ENCODE measurements around the gene TTC33.

TTC33 gene

DNA sequence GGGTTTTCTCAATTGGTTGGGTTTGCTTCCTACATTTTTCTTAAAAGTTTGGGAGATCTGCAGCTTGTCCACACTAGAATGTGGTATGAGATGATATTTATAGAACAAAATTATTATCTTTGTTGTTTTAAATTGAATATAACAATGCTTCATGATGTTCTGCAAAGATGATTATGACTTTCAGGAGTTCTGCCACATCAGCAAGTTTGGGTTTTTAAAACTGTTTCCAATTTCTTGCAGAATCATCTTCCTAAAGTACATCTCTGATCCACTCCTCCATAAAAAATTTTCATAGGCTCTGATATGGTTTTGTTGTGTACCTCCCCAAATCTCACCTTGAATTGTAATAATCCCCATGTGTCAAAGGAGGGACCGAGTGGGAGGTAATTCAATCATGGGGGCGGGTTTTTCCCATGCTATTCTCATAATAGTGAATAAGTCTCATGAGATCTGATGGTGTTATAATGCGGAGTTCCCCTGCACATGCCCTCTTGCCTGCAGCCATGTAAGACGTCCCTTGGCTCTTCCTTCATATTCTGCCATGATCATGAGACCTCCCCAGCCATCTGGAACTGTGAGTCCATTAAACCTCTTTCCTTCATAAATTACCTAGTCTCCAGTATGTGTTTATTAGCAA is 195.2 kb downstream of the TTC33 start:
- TF ChIP-seq FOXM1 (IDR thresholded peaks at IDR 0.05; ENCODE audit: borderline replicate concordance, low read depth) (no peak), NFIC (IDR thresholded peaks at IDR 0.05) (no peak), TAF1 (IDR thresholded peaks at IDR 0.05; ENCODE audit: low read depth) (no peak), EGR1 (IDR thresholded peaks at IDR 0.05) (no peak), RAD21 (IDR thresholded peaks at IDR 0.05; ENCODE audit: low read depth) (no peak), YY1 (IDR thresholded peaks at IDR 0.05; ENCODE audit: low read depth) (no peak), ZBTB7A (IDR thresholded peaks at IDR 0.05; ENCODE audit: low read depth) (no peak)

DNA sequence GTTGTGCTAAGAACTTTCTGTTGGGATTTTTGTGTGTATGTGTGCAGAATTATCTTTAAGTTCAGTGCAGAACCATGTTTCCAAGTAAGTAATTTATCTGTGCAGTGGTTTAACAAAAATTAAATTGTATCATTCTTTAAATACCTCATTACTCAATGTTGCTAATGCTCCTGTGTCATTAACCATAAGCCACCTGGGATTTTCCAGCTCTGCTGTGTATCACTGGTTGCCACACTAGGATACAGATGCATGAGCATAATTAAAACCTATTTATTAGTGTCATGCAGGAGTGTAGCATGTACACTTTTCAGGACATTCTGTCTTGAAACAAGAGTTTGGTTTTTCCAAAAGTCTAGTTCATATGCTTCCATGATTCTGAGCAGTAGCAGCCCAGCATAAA is 196.5 kb downstream of the TTC33 start:
- TF ChIP-seq RAD21 (IDR thresholded peaks at IDR 0.05; ENCODE audit: low read depth) (no peak), TAF1 (IDR thresholded peaks at IDR 0.05; ENCODE audit: low read depth) (no peak)

DNA sequence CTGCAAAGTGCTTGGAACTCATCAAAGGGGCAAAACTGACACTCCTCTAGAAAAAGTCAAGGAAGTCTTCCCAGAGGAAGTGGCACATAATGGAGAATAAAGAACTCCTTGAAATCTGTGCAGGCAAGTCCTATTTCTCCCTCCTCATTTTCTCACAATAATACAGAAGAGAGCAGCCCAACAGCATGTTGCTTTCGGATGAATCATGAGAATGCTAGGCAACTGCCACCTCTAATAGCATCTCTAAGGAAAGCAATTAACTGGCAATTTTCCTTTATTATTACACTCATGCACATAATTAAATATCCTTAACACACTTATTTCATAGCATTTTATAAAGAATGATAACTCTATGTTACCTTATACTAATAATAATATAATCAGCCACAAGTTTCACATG is 198.3 kb downstream of the TTC33 start:
- TF ChIP-seq, protein P1, sequence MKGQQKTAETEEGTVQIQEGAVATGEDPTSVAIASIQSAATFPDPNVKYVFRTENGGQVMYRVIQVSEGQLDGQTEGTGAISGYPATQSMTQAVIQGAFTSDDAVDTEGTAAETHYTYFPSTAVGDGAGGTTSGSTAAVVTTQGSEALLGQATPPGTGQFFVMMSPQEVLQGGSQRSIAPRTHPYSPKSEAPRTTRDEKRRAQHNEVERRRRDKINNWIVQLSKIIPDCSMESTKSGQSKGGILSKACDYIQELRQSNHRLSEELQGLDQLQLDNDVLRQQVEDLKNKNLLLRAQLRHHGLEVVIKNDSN (IDR thresholded peaks at IDR 0.05), result no peak
- TF ChIP-seq EP300 (IDR thresholded peaks at IDR 0.05; ENCODE audit: borderline replicate concordance) (no peak), TEAD4 (IDR thresholded peaks at IDR 0.05) (no peak), CREB1 (IDR thresholded peaks at IDR 0.05; ENCODE audit: low read depth) (no peak), EGR1 (IDR thresholded peaks at IDR 0.05) (no peak), FOXM1 (IDR thresholded peaks at IDR 0.05; ENCODE audit: borderline replicate concordance, low read depth) (no peak)
- TF ChIP-seq, protein P2, sequence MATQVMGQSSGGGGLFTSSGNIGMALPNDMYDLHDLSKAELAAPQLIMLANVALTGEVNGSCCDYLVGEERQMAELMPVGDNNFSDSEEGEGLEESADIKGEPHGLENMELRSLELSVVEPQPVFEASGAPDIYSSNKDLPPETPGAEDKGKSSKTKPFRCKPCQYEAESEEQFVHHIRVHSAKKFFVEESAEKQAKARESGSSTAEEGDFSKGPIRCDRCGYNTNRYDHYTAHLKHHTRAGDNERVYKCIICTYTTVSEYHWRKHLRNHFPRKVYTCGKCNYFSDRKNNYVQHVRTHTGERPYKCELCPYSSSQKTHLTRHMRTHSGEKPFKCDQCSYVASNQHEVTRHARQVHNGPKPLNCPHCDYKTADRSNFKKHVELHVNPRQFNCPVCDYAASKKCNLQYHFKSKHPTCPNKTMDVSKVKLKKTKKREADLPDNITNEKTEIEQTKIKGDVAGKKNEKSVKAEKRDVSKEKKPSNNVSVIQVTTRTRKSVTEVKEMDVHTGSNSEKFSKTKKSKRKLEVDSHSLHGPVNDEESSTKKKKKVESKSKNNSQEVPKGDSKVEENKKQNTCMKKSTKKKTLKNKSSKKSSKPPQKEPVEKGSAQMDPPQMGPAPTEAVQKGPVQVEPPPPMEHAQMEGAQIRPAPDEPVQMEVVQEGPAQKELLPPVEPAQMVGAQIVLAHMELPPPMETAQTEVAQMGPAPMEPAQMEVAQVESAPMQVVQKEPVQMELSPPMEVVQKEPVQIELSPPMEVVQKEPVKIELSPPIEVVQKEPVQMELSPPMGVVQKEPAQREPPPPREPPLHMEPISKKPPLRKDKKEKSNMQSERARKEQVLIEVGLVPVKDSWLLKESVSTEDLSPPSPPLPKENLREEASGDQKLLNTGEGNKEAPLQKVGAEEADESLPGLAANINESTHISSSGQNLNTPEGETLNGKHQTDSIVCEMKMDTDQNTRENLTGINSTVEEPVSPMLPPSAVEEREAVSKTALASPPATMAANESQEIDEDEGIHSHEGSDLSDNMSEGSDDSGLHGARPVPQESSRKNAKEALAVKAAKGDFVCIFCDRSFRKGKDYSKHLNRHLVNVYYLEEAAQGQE (IDR thresholded peaks at IDR 0.05; ENCODE audit: low read depth), result no peak

DNA sequence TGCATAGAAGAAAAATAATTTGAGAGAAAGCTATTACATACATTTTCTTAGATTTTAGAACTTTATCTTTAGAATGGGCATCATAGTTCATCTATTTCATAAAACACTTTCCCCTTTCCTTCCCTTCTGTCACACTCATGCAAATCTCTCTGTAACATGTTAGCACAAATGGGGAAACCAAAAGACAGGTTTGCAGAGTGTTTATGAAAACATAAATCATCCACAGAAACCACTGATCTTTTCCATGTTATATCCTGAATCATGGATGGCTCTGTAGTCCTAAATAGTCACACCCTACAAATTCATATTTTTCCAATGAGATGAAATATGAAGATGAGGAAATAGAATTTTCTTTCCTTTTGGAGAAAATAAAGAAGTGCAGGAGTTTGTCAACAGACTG is 198.9 kb downstream of the TTC33 start:
- TF ChIP-seq RAD21 (IDR thresholded peaks at IDR 0.05; ENCODE audit: low read depth) (no peak), FOXM1 (IDR thresholded peaks at IDR 0.05; ENCODE audit: borderline replicate concordance, low read depth) (no peak), ZBTB7A (IDR thresholded peaks at IDR 0.05; ENCODE audit: low read depth) (no peak), YY1 (IDR thresholded peaks at IDR 0.05; ENCODE audit: low read depth) (no peak), CEBPB (IDR thresholded peaks at IDR 0.05) (no peak), TCF12 (IDR thresholded peaks at IDR 0.05; ENCODE audit: low read depth) (no peak), EGR1 (IDR thresholded peaks at IDR 0.05) (no peak), EP300 (IDR thresholded peaks at IDR 0.05; ENCODE audit: borderline replicate concordance) (no peak), CREB1 (IDR thresholded peaks at IDR 0.05; ENCODE audit: low read depth) (no peak), TEAD4 (IDR thresholded peaks at IDR 0.05) (no peak)
- TF ChIP-seq, protein P1 (IDR thresholded peaks at IDR 0.05), result no peak
- TF ChIP-seq, protein P2 (IDR thresholded peaks at IDR 0.05; ENCODE audit: low read depth), result no peak

DNA sequence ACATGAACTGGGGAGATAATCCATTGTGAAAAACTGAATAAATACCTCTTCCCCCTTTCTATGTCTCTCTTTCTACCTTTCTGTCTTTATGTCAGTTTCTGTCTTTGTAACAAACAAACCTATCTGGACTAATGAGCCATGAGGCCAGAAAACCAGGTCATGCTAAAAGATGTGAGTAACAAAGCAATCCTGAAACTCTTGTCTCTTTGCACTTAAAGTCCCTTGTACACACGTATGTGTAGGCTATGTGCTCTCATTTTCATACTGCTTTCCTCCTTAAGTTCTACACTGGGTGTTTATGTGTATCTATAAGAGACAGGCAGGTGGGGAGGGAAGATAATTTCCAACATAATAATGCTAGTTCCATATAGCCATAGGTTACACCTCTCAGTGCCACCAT is 199.9 kb downstream of the TTC33 start:
- TF ChIP-seq NFIC (IDR thresholded peaks at IDR 0.05), result no peak
- TF ChIP-seq TEAD4 (IDR thresholded peaks at IDR 0.05), result no peak
- no peak for TF ChIP-seq TCF12 (IDR thresholded peaks at IDR 0.05; ENCODE audit: low read depth)
- no peak for TF ChIP-seq CEBPB (IDR thresholded peaks at IDR 0.05)
- TF ChIP-seq TAF1 (IDR thresholded peaks at IDR 0.05; ENCODE audit: low read depth), result no peak
- TF ChIP-seq EGR1 (IDR thresholded peaks at IDR 0.05), result no peak
- no peak for TF ChIP-seq RAD21 (IDR thresholded peaks at IDR 0.05; ENCODE audit: low read depth)
- TF ChIP-seq, protein P2 (IDR thresholded peaks at IDR 0.05; ENCODE audit: low read depth), result no peak
- TF ChIP-seq, protein P1 (IDR thresholded peaks at IDR 0.05), result no peak
- TF ChIP-seq CREB1 (IDR thresholded peaks at IDR 0.05; ENCODE audit: low read depth), result no peak
- TF ChIP-seq FOXM1 (IDR thresholded peaks at IDR 0.05; ENCODE audit: borderline replicate concordance, low read depth), result no peak
- no peak for TF ChIP-seq ZBTB7A (IDR thresholded peaks at IDR 0.05; ENCODE audit: low read depth)
- TF ChIP-seq, protein P3, sequence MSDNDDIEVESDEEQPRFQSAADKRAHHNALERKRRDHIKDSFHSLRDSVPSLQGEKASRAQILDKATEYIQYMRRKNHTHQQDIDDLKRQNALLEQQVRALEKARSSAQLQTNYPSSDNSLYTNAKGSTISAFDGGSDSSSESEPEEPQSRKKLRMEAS (IDR thresholded peaks at IDR 0.05), result no peak
- TF ChIP-seq EP300 (IDR thresholded peaks at IDR 0.05; ENCODE audit: borderline replicate concordance), result no peak
- no peak for TF ChIP-seq YY1 (IDR thresholded peaks at IDR 0.05; ENCODE audit: low read depth)
